ENCODE measurements around the gene OTX2.

OTX2 gene

DNA sequence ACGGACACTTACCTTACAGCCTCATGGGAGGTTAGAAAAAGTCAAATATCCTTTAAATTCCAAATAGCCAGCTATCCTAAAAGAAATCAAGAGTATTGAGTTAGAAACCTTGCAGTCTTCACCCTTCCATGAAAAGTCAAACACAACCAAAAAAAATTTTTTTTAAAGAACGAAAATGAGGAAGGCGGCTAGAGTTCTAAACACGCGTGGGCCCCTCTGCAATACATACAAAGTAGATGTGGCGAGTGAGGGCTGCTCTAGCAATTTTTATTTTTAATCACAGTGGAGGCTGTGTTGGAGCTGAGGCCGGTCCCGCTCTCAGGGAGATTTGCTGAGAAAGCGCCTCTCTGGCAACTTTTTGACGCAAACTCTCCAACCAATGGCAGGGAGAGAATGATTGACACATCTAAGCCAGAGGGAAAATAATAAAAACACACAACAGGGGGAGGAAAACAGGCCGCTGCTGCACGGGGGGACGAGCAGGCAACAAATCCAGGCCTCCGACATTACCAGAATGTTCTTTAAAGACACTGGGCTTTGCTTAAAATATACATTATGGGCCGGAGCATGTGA lies at the start of gene OTX2:
Gene OTX2, minus strand, starts transcription at position 333 of the 573 bp plus-strand sequence. CDS start 5,023 bp downstream, outside the sequence.
- no peak for DNase-seq

DNA sequence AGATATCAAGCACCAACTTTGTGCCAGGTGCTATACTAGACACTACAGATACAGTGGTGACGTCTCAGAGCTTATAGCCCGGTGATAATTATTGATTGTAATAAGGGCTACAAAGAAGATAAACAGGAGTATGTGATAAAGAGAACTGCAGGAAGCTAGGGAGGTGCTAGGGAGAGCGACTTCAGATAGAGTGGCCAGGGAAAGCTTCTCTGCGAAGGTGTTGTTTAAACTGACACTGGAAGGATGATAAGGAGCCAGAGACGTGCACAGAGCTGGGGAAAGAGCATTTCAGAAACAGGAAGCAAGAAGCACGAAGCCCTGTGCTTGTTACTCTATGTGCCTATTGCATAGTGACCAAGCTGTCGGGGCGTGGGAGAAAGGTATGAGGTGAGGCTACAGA lies 48.1 kb upstream of the OTX2 start:
- no peak for DNase-seq

DNA sequence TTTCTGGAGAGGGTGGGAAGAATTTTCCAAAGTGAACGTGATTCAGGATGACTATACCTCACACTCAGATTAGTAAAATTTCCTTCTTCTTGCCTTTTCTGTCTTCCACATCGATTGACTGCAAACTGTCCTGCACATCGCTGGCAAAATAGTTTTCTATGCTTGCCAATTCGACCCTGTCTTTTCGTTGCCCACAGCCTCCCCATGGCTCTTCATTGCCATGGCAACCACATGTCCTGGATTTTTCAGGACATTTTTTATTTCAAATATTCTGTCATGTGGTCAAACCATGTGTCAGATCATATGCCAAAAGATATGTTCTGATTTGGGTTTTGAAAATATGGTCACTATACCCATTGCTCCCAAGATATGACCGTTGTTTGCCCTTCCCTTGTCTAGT lies 46.9 kb upstream of the OTX2 start:
- no peak for DNase-seq

DNA sequence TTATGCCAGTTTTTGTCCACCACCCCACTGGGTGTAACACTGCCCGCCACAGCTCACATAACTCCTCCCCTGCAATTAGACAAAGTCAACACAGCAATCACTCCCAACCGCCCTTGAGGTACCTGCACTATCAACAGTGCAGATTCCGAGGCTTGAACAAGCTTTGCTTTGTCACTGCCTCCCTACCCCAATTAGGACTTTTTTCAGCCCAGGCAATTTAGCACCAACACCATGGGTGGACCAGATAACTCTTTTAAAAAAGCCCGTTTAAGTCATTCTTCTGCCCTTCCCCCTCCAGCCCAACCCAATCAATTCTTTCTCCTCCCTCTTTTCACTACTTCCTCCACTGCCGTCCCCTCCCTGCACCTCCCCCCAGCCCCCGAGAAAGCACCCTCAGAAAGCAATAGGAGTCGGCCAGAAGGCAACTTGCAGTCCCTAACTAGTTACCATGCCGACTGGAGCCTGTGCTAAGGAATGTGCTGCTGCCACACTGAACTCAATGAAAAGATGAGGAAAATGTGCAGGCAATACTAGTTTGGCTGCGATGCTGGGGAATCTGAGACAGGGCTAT lies 45.7 kb upstream of the OTX2 start:
- DNase-seq: no peak

DNA sequence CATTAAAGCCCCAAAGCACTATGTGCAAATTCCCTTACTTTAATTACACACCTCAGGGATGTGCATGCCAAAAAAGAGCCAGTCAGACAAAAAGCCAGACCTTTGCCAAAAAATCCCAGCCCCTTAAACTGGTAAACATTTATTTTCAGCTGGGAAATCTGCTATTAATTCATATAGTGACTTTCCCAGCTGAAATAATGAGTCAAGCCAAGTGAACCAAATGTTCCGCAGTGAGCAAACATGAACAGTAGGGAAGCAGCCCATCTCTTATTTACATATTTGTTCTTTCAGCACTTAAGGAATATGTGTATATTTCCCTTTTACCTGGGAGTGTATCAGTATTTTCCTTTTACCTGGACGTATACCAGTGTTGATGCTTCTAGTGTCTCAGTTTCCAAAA lies 44.0 kb upstream of the OTX2 start:
- DNase-seq: no peak

DNA sequence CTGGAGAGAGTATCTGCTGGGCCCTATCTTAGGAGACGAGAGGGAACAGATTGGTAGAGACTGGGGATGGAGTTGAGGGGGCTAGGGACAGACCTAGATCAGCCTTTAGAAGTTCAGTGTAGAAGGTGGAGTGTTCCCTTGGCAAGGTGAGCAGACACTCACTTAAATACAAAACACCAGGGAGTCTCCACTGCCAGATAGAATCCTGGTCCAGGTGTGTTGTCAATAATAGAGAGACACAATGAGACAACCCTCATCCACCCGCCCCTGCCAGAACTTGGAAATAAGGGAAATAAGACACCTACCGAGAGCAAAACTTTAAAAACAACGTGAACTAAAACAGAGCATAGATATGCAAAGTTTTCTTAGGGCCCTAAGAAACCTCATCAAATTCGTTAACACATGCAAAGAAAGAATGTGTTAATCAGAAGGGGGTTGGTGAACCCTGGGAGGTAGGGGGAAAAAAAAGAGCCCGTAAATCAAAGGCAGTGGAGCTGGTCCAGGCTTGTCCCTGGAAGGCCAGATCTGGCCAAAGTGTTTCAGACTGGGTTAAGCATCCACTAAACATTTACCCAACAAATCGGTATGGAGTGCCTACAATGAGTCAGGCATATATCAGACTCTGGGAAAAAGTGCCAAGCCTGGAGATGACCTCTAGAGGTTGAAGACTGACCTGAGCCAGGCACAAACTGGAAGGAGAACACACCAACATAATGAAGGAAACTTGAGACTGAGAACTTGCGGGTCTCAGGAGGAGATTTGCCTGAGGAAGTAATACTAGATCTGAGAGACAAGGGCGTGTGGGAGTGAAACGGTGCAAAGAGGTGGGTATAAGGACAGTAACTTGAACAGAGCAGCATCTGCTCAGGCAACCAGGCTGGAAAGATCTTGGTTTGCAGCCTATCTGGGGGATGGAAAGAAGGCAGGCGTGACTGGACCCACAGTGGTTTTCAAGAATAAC lies 37.0 kb upstream of the OTX2 start:
- DNase-seq: no peak

DNA sequence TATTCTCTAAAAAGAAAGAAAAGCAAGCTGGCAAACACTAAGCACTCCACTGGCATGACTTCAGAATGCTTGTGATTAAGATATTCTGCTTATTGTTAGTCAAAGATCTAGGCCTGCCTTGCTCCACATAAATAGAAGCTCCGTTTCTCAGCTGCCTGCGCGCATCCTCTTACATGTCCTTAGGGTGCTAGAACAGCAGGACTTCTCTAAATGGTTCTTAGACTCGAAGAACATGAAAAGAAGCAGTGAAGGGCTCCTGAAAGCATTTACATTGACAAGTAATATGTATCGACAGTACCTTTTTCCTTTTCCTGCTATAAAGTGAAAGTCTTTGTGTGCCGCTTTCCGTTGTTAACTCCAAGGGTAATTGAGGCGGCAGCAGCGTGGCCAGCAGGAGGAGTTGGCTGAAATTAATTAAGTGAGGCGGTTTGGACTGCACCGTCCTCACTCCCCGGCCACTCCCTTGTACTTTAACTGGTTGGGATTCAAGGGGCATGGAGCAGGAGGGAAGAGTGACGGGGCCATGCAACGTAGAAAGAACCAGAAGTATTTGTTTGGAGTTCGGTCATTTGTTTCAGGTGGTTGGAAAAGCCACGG lies 34.2 kb upstream of the OTX2 start:
- no peak for DNase-seq

DNA sequence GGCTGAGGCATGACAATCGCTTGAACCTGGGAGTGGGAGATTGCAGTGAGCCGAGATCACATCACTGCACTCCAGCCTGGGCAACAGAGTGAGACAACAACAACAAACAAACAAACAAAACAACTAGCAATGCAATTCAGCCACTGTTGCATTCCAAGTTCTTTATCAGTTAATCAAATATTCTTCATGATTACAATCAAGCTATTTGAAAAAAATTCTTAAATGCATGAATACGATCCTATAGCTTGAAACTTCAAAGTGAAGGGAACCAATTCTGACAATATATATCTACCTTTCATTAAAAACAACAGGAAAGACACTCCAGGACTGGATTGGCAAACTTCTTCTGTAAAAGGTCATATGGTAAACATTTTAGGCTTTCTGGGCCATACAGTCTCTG lies 31.3 kb upstream of the OTX2 start:
- DNase-seq: no peak

DNA sequence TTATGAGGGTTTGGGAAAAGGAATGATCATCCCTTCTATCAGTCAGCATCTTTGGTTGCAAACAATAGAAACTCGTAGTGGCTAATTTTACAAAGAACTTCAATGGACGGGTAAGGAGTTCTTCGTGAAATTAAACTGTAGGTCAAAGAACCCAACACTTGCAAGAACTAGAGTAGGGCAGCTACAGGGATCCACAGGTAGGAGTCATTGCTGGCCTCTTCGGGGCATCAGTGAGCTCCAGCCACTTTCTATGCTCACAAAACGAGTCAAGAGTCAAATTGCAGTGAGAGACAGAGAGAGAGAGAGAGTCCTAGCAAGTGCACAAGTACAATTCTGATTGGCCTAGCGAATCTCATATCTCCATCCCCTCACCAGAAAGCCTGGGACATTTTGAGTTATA lies 29.9 kb upstream of the OTX2 start:
- DNase-seq: no peak

DNA sequence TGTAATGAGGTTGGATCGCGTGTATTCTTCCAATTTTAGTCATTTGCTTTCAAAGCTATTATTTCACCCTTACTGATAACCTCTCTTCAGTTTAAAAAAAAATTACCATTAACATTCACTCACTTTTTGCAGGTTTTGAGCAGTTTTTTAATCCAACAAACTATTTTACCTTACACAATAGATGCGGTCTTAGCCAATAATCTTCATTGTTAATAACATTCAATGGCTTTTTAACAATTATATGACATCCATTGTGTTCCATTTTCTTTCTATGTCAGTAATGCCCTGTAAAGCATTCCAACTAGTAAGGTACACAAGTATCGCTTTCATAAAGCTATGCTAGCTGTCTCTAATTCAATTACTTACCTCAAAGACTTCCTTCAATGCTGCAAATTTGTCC lies 18.9 kb upstream of the OTX2 start:
- no peak for DNase-seq

DNA sequence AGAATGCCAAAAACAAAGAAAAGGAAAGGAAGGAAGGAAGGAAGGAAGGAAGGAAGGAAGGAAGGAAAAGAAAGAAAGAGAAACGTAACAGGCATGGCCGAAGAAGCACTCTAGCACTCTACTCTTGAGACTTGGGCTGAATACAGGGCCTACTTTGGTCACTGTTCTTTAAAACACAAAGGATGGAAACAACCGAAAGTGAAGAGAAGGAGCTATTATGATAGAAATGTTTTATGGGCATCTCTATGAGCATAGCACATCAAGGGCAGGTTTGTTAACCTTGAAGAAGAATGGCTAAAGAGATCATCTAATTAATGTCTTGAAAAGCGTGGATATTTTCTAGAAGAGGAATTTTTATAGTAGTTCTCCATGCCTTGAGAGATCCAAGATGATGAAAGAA lies 15.9 kb upstream of the OTX2 start:
- no peak for DNase-seq

DNA sequence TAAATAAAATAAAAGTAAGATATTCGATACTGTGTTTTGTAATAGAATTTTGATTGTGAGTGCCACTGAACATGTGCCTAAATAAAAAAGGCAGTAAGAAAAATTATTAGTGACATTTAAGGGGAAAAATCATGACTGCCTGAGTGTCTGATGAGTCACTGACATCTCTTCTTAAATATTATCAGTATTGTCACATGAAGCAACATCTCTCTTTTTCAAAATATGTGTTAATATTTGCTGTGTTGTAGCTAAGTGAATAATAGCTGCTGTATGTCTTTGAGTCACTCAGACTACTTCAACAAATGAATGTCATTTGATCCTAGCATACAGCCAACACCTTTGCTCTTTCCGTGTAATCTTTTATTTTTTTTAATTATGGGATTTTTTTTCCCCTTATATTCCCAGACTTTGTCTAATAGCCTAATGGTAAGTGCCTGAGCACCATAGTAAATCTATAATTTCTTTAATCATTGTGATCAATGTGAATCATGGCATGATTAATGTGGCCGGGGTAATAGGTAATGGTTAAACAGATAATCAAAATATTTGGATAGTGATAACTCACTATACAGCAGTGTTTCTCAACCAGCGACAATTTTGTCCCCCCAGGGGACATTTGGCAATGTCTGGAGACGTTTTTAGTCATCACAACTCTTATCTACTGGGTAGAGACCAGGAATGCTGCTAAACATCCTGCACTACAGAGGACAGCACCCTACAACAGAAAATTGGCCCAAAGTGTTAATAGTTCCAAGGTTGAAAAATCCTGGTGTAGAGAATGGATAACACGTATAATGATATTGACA lies 11.7 kb upstream of the OTX2 start:
- DNase-seq: no peak

DNA sequence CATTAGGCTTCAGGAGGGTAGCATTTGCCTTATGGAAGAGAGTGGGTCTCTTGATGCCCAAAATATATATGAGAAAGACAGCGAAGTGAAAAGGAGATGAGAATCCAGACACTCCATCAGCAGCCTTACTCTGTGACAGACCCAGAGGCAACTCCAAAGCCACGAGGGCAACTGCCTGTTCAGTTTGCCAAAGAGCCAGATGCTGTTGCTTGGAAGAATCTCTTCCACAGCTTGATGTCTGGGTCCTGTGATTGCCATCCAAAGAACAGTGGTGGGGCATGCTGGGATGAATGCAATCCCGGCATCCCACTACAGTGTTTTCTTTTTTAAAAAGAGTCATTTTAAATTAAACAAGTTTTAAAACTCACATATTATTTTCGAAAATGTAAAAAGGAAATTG lies 10.9 kb upstream of the OTX2 start:
- no peak for DNase-seq

DNA sequence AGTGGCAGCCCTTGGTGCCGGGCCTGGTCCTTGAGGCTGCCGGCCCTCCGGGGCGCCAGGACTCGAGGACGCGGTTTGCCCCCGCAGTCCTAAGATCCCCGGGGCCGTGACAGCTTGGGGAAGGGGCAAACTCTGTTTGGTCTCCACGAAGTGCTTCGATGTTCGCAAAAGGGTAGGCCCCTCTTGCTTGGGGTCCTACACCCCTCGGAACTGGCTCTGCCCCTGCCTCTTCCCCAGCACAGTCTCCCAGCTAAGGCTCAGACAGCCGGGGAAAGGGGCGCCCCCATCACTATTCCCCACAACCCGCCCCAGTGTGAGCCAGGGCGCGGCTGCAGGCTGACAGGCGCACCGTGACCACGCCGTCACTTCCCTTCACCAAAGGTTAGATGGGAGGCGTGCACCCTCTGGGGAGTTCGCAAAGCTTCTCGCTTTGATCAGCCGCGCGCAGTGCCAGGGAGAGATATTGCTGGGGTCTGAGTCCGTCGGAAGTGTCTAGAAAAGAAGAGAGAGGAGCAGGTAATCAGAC lies 7.2 kb upstream of the OTX2 start:
- DNase-seq: no peak

DNA sequence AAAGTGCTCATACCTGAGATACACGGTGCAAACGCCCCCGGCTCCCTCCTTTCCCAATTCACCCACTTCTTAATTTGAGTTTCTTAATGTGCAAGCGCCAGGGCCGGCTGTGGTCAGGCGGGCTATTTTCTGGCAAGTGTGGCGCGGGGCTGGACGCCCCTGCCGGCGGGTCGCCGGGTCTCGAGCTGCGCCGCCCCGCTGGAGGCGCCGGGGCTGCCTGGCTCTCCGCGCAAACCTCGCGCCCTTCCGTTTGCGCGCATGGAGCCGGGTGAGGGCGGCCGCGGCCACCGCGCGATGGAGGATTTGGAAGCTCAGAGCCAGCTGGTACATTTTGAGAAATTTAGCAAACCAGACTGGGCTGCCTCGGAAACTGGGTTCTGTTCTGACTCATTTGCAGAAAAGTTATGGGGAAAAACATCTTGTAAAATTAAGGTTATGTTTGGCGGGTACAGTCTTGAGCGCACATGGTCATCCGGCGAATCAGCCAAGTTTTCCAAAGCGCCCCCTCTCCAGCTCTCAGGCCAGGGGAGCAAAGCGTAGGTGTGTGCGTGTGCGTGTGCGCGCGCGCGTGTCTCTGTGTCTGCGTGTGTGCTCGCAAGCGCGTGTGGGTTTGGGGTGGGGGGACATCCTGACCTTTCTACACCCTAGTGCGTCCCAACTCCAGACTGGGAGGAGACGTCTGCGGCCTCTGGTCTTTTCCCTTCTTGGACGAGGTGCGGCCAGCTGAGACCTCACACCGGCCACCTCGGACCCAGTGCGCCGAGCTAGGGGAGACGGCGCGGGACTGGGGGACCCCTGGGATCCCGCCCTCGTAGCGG lies 6.5 kb upstream of the OTX2 start:
- DNase-seq: no peak

DNA sequence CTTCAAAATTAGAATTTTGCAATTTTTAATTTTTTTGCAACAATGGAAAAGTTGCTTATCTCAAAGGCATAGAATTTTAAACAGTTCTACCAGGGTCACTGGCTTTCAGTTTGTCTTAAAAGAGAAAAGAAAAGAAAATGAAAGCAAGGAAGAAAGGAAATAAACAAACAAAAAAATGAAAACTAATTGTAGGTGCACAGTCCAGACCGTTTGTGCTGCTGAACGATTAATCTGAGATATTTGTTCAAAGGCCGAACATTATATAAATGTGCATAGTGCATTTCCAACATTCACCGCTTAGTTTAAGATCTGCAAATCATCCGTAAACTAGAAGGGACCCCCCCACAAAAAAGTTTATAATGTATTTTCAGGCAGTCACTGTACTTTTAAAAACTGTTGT lies 5.5 kb upstream of the OTX2 start:
- no peak for DNase-seq

DNA sequence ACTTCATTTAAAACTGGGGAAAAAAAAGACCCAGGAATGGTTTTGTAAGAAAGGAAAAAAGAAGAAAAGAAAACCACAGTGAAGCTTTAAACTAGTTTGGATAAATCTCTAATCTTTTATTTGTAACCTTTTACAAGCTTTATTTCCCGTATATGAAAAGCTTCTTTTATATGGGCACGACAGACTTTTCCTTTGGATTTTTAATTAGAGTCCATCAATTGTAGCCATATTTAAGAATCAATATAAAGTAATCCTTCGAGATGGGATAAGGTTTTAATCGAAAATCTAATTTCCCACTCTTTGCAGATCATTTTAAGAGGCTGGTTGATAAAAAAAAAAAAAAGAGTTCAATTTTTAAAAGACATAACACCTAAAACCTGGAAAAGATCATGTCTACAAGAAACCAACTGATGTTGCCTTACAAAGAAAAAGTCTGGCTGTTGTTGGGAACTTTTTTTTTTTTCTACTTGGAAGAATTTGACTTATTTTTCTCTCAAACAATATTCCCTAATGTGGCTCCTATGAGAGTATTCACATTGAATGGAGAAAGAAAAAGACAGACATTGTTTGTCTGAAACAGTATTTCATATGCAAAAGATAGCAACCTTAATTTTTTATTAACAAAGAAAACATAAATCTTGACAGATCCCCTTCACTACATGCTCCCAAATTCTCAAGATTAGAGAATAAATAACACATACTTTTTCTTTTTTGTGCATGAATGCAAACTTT lies 4.9 kb upstream of the OTX2 start:
- no peak for DNase-seq

DNA sequence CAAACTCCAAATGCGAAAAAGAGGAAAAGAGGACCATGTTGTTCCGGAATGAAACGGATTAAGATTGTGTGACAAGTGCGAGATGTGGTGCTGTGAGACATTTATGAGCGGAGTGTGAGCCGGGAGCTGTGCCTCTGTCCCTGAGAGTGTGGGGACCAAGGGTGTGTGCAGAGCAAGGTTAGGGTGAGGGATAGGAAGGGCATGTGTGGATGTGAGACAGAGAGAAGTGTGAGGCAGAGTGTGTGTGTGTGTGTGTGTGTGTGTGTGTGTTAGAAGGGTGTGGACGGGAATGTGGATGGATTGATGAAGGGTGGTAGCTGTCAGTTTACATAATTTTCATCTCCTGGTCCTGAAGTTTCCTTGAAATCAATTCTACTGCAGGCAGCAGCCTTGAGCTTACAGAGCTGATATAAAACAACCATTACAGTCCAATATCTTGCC lies 4.3 kb upstream of the OTX2 start:
- DNase-seq: no peak

DNA sequence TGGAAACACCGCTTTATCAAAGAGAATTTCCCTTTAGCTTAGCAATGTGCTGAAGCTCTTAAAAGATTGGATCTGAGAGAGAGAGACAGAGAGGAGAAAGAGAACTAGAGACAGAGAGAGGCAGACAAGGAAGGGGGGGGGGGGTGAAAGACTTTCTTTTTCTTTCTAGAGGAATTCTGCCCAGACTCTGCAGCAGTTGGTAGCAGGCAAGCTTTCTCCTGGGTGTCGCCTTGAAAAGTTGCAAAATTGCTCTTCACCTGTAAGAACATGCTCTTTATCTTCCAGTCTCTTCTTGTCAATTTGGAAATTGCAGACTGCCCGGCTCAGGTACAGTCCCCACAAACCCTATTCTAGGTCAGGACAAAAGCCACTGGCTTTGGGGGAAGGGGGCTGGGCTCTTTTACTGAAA lies 2.9 kb upstream of the OTX2 start:
- DNase-seq: no peak

DNA sequence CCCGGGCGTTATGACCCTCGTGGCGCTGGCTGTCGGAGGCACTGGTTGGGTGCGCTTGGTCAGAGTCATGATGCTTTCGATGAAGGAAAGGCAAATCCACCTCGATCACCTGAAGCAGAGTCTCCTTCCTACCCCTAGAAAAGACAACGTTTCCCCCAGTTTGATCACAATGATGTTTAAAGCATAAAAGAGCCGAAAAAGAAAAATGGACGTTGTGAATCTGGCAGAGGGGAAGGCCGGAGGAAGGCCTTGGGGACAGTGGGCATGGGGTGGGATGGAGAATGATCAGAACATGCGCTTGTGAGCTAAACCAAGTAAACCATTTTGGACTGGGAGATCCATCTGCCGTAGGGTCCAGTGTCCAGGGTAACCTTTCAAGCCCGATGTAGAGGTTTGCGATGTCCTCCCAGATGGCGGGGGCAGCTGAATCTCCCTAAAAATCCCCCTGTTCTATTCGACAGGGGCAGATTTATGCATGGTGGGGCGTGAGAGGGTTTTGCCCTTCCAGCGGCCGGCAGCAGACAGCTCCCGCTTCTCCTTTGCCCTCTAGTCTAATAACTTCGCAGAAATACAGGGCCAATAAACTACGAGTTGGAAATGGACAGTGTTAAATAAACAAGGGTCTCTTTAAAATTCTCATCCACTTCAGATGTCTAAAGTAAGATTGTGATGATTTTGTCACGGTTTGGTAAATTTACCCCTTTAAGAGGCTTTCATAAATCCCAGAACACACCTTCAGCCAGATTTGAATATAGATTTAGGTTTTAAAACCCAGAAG lies 2.3 kb upstream of the OTX2 start:
- DNase-seq: no peak
